Measurements from ENCODE around the gene FAM20C. TPM values are rescaled to one million over a fixed set of nuclear protein-coding genes. Genes with fewer than 3 reads are reported as not detected.

Gene FAM20C
- total RNA-seq, 1 experiment from 2014 or later, result 62.6 TPM

- Histone ChIP-seq H2AK5ac (ENCODE audit: insufficient read length, low read length) (no peak overlapping the region), H4K20me1 (ENCODE audit: control insufficient read depth, insufficient read depth, insufficient read length) (no peaks in the 10 kb centered on the region), H3K4me2 (ENCODE audit: insufficient read depth, insufficient read length, low read length) (no peak overlapping the region), H2BK5ac (ENCODE audit: insufficient read length, low read length) (no peak overlapping the region), H3K9ac (ENCODE audit: extremely low read depth, insufficient read length, low read length) (no peak overlapping the region), H3K27me3 (ENCODE audit: insufficient read depth, low read length) (no peaks in the 10 kb centered on the region), H4K91ac (ENCODE audit: insufficient read length, low read depth, low read length) (no peak overlapping the region), H3K79me2 (ENCODE audit: insufficient read depth, low read length) (no peaks in the 10 kb centered on the region), H3T11ph (ENCODE audit: low read length) (no peak overlapping the region), H3K4ac (ENCODE audit: low read depth, low read length) (no peak overlapping the region), H2BK12ac (ENCODE audit: insufficient read length, low read depth, low read length) (no peak overlapping the region), H2BK120ac (ENCODE audit: low read depth, low read length, poor library complexity, severe bottlenecking) (no peak overlapping the region), H2BK20ac (ENCODE audit: low read depth, low read length, poor library complexity, severe bottlenecking) (no peak overlapping the region), H3K9me3 (ENCODE audit: control insufficient read depth, low read depth, low read length) (no peaks in the 10 kb centered on the region), H4K8ac (replicated peaks; ENCODE audit: insufficient read length, low read depth, low read length) (no peak overlapping the region), H3K27ac (ENCODE audit: insufficient read length, low read depth, low read length) (no peak overlapping the region), H2BK15ac (ENCODE audit: low read depth, low read length) (no peak overlapping the region), H3K4me1 (ENCODE audit: insufficient read depth, low read length) (no peaks in the 10 kb centered on the region), H3K79me1 (ENCODE audit: insufficient read depth, low read depth, low read length, poor library complexity, severe bottlenecking) (no peaks in the 10 kb centered on the region), H3K14ac (ENCODE audit: insufficient read depth, low read length) (no peak overlapping the region), H3K23me2 (ENCODE audit: insufficient read length, low read depth, low read length, poor library complexity, severe bottlenecking) (no peaks in the 10 kb centered on the region), H3K18ac (ENCODE audit: insufficient read length, low read depth, low read length) (no peak overlapping the region), H3K56ac (ENCODE audit: insufficient read length, low read depth, low read length) (no peak overlapping the region), H4K5ac (ENCODE audit: insufficient read length, low read depth, low read length) (no peak overlapping the region), H2AFZ (ENCODE audit: low read length) (no peak overlapping the region), H3K23ac (ENCODE audit: insufficient read length, low read depth, low read length) (no peak overlapping the region)
- Mint-ChIP-seq H3K4me1 (peaks cover 0 to 5% of the 10 kb centered on the region in 2 experiments; a peak in 1 of 4 replicates), H3K9me3 (peaks cover 14 to 17% of the 10 kb centered on the region in 2 experiments), H3K27me3 (ENCODE audit: low read depth) (peaks cover 4% of the 10 kb centered on the region), H3K27ac (no peak overlapping the region), H3K36me3 (ENCODE audit: insufficient read depth in 1 of 3, low read depth in 3 of 3) (no peaks in the 10 kb centered on the region; a peak in 2 of 7 replicates), H3K4me3 (no peak overlapping the region; a peak in 1 of 5 replicates)
- TF ChIP-seq CTCF (conservative IDR thresholded peaks at IDR 0.05), result no peak
- no peak for DNase-seq
- WGBS (ENCODE audit: extremely low coverage, insufficient read length, low lambda C conversion rate), result no CpG with 5 or more reads among the region's 11 CpGs
Observed at GRCh38 chr7:303425-303824, 111.1 kb downstream of the FAM20C start.
